Measurements from ENCODE around the gene VDAC2. TPM values are rescaled to one million over a fixed set of nuclear protein-coding genes. Genes with fewer than 3 reads are reported as not detected.

Gene VDAC2
- total and polyA plus RNA-seq, 4 donors = 103 to 183 (median 114) TPM

DNA sequence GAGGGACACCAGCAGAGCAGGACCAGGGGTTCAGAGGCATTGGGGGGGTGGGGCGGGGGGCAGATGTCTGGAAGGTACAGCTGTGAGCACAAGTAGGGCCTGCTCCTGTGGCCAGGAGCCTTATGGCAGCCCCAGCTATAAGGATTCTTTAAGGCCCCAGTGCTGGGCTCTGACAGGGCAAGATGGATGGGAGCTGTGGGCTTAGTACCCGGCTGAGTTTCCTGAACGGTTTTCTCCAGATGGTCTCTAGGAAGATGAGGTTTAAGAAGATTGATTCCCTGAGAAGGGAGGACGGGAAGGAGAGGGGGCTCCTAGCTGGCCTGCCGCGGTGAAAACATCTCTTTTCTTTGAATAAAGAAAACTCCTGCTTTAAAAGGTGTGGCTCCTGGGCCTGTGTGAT is 55.3 kb downstream of the VDAC2 start:
- Histone ChIP-seq H3K4me1 (ENCODE audit: control insufficient read depth in 1 of 2, insufficient read depth in 2 of 2, low read length in 2 of 2) (no peaks in the 10 kb centered on the region), H3K27me3 (ENCODE audit: control insufficient read depth in 1 of 2, insufficient read depth in 2 of 2, low read length in 1 of 2) (no peaks in the 10 kb centered on the region), H3K36me3 (ENCODE audit: control insufficient read depth in 1 of 2, insufficient read depth in 2 of 2, low read length in 1 of 2) (no peaks in the 10 kb centered on the region), H3K27ac (ENCODE audit: low read depth in 1 of 2, low read length in 2 of 2) (no peak overlapping the region), H3K4me3 (ENCODE audit: low read length in 2 of 2) (no peak overlapping the region), H3K9me3 (ENCODE audit: control insufficient read depth, low read length) (peaks cover 2% of the 10 kb centered on the region)
- ATAC-seq (ENCODE audit: low FRiP score) (no peak), DNase-seq (peak in 1 of 2 donors; percentile 28)
- 74 to 82% methylated on average over 6 of the region's 6 CpGs for WGBS, 2 donors
- intact Hi-C loops (cut with DNase I) = no loop called here

DNA sequence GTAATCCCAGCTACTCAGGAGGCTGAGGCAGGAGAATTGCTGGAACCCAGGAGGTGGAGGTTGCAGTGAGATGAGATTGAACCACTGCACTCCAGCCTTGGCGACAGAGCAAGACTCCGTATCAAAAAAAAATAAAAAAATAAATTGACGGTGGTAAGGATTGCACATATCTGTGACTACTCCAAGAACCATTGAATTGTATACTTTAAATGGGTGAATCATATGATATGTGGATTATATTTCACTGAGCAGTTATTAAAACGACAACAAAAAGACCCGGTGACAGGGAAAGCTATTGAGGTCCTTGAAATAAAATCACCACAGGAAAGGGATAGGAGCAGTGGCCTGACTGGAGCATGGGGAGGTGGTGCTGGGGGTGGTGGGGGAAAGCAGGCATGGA is 56.3 kb downstream of the VDAC2 start:
- 83 to 86% methylated on average over 5 of the region's 5 CpGs for WGBS, 2 donors
- DNase-seq (no peak), ATAC-seq (ENCODE audit: low FRiP score) (no peak)
- Histone ChIP-seq H3K4me3 (ENCODE audit: low read length in 2 of 2) (no peak overlapping the region), H3K27ac (ENCODE audit: low read depth in 1 of 2, low read length in 2 of 2) (no peak overlapping the region), H3K9me3 (ENCODE audit: control insufficient read depth, low read length) (no peaks in the 10 kb centered on the region), H3K4me1 (ENCODE audit: control insufficient read depth in 1 of 2, insufficient read depth in 2 of 2, low read length in 2 of 2) (no peaks in the 10 kb centered on the region), H3K36me3 (ENCODE audit: control insufficient read depth in 1 of 2, insufficient read depth in 2 of 2, low read length in 1 of 2) (no peaks in the 10 kb centered on the region), H3K27me3 (ENCODE audit: control insufficient read depth in 1 of 2, insufficient read depth in 2 of 2, low read length in 1 of 2) (no peaks in the 10 kb centered on the region)
- intact Hi-C loops (cut with DNase I) = no loop called here

DNA sequence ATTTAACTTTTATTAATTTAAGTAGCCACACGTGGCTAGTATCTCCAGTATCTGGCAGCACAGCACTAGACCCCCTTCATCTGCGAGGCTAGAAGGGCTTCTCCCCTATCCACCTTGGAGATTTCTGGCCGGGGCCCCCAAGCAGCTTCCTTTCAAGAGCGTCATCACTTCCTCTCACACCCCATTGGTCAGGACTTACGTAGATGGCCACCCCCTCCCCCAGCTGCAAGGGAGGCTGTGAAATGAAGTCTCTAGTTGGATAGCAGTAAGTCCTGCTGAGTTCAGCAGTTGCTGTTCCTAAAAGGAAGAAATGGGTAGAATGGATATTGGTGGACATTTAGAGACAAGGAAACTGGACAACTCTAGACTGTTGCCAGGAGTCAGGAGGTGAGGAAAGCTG is 59.0 kb downstream of the VDAC2 start:
- no peaks in the 10 kb centered on the region for H3K27me3 ChIP-seq (ENCODE audit: control insufficient read depth in 1 of 2, insufficient read depth in 2 of 2, low read length in 1 of 2)
- peak in 1 of 2 donors; percentile 49 for DNase-seq
- no peaks in the 10 kb centered on the region for H3K36me3 ChIP-seq (ENCODE audit: control insufficient read depth in 1 of 2, insufficient read depth in 2 of 2, low read length in 1 of 2)
- intact Hi-C loops (cut with DNase I) = no loop called here
- no peak for ATAC-seq (ENCODE audit: low FRiP score)
- H3K27ac ChIP-seq (ENCODE audit: low read depth in 1 of 2, low read length in 2 of 2) = no peak overlapping the region
- no peaks in the 10 kb centered on the region for H3K9me3 ChIP-seq (ENCODE audit: control insufficient read depth, low read length)
- 97% methylated on average over 5 of the region's 5 CpGs for WGBS, 2 donors
- H3K4me1 ChIP-seq (ENCODE audit: control insufficient read depth in 1 of 2, insufficient read depth in 2 of 2, low read length in 2 of 2) = no peaks in the 10 kb centered on the region
- H3K4me3 ChIP-seq (ENCODE audit: low read length in 2 of 2) = no peak overlapping the region

DNA sequence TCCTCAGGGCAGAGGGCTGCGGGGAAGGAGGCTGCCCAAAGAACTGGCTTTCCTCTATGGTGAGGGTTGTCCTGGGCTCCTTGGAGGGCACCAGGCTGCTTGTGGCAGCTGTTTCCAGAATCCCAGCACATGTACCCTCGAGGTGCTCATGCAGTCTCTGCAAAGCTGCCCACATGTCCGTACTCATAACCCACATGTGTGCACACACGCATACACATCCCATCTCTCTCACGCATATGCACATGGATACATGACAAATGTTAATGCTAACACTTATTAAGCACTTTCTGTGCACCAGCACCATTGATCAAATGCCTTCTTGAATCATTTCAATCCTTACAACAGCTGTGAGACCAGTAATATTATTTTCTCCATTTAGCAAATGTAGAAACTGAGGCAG is 61.5 kb downstream of the VDAC2 start:
- Histone ChIP-seq H3K9me3 (ENCODE audit: control insufficient read depth, low read length) (no peaks in the 10 kb centered on the region), H3K36me3 (ENCODE audit: control insufficient read depth in 1 of 2, insufficient read depth in 2 of 2, low read length in 1 of 2) (no peaks in the 10 kb centered on the region), H3K4me3 (ENCODE audit: low read length in 2 of 2) (no peak overlapping the region), H3K4me1 (ENCODE audit: control insufficient read depth in 1 of 2, insufficient read depth in 2 of 2, low read length in 2 of 2) (no peaks in the 10 kb centered on the region), H3K27ac (ENCODE audit: low read depth in 1 of 2, low read length in 2 of 2) (no peak overlapping the region), H3K27me3 (ENCODE audit: control insufficient read depth in 1 of 2, insufficient read depth in 2 of 2, low read length in 1 of 2) (no peaks in the 10 kb centered on the region)
- ATAC-seq (ENCODE audit: low FRiP score) (no peak), DNase-seq (peak in 1 of 2 donors; percentile 40)
- WGBS, 2 donors = 95 to 96% methylated on average over 5 of the region's 5 CpGs
- intact Hi-C loops (cut with DNase I) = no loop called here

DNA sequence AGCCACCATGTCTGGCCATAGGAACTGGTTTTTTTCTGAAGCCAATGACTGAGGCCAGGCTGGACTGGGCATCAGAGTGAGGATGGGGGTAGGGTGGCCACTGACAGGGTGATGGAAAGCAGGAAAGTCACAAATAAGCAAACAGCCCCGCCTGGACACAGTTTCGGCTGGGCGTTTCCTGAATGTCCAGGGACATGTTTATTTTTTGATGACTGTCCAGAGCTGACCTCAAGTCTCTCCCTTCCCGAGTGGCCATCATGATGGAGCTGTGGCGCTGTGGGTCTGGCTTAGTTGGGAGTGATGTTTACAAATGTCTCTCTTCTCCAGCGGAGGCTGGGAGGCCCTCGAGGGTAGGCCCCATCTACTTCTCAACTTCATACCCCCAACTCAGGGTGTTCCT is 62.3 kb downstream of the VDAC2 start:
- no peak for ATAC-seq (ENCODE audit: low FRiP score)
- Histone ChIP-seq H3K27ac (ENCODE audit: low read depth in 1 of 2, low read length in 2 of 2) (no peak overlapping the region), H3K9me3 (ENCODE audit: control insufficient read depth, low read length) (no peaks in the 10 kb centered on the region), H3K4me1 (ENCODE audit: control insufficient read depth in 1 of 2, insufficient read depth in 2 of 2, low read length in 2 of 2) (no peaks in the 10 kb centered on the region), H3K27me3 (ENCODE audit: control insufficient read depth in 1 of 2, insufficient read depth in 2 of 2, low read length in 1 of 2) (no peaks in the 10 kb centered on the region), H3K4me3 (ENCODE audit: low read length in 2 of 2) (no peak overlapping the region), H3K36me3 (ENCODE audit: control insufficient read depth in 1 of 2, insufficient read depth in 2 of 2, low read length in 1 of 2) (no peaks in the 10 kb centered on the region)
- intact Hi-C loops (cut with DNase I) = no loop called here
- WGBS, 2 donors = 21% methylated on average over 7 of the region's 7 CpGs
- no peak for DNase-seq

DNA sequence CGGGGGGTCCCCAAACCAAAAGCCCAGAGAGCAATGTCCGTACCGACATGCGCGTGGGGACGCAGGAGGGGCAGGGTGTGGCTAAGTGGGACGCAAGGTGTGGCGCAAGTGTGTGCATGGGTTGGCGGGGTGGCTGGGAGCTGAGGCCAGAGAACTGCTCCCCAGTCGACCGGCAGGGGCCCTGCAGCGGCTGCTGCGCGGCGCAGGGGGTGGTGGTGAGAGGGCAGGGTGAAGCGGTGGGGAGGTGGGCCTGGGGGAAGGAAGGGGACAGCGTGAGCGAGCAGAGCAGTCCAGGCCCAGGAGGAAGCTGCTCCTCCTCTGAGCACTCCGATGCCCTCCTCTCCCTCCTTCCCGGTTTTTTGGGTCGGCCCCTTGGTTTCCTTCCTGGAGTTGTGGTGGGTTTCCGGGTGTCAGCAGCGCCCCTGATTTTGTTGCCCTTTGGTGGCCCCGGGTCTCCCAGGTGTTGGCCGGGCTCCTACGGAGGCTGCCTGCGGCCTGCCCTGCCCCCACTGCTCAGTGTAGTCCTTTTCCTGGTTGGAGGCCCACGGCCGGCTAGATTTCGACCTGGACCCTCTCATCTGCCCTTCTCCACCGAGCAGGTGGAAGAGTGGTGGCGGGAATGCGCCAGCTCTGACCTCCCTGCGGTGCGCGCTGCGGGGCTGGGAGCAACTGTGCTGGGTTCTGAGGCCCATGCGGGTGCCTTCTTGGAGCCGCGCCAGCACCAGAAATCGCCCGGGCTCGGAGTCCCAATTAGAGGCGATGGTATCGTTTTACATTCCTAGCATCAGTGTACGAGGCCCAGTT is 65.7 kb downstream of the VDAC2 start:
- Histone ChIP-seq H3K4me1 (ENCODE audit: control insufficient read depth in 1 of 2, insufficient read depth in 2 of 2, low read length in 2 of 2) (no peaks in the 10 kb centered on the region), H3K27ac (ENCODE audit: low read depth in 1 of 2, low read length in 2 of 2) (no peak overlapping the region), H3K9me3 (ENCODE audit: control insufficient read depth, low read length) (no peaks in the 10 kb centered on the region), H3K27me3 (ENCODE audit: control insufficient read depth in 1 of 2, insufficient read depth in 2 of 2, low read length in 1 of 2) (no peaks in the 10 kb centered on the region), H3K4me3 (ENCODE audit: low read length in 2 of 2) (no peak overlapping the region), H3K36me3 (ENCODE audit: control insufficient read depth in 1 of 2, insufficient read depth in 2 of 2, low read length in 1 of 2) (no peaks in the 10 kb centered on the region)
- DNase-seq = no peak
- peak; percentile 44 for ATAC-seq (ENCODE audit: low FRiP score)
- 67 to 70% methylated on average over 44 to 46 of the region's 46 CpGs for WGBS, 2 donors
- intact Hi-C loops (cut with DNase I) = no loop called here

DNA sequence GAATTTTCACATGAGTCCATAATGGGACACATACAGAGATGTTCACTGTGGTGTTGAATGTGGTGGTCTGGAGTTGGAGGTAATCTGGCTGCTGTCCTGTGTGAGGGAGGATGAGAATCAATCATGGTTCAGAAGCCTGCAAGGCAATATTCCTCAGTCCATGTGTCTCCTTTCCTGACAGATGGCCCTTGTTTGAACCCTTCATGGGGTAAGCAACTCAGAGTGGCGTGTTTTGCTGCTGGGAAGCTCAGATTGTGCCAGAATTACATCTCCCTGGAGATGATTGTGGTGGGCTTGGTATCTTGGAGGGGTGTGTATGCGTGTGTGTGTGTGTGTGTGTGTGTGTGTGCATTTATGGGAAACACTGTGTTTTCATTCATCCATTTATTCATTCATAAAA is 69.6 kb downstream of the VDAC2 start:
- intact Hi-C loops (cut with DNase I) = no loop called here
- ATAC-seq (ENCODE audit: low FRiP score) = no peak
- Histone ChIP-seq H3K27ac (ENCODE audit: low read depth in 1 of 2, low read length in 2 of 2) (no peak overlapping the region), H3K9me3 (ENCODE audit: control insufficient read depth, low read length) (no peaks in the 10 kb centered on the region), H3K36me3 (ENCODE audit: control insufficient read depth in 1 of 2, insufficient read depth in 2 of 2, low read length in 1 of 2) (no peaks in the 10 kb centered on the region), H3K4me1 (ENCODE audit: control insufficient read depth in 1 of 2, insufficient read depth in 2 of 2, low read length in 2 of 2) (no peaks in the 10 kb centered on the region), H3K27me3 (ENCODE audit: control insufficient read depth in 1 of 2, insufficient read depth in 2 of 2, low read length in 1 of 2) (no peaks in the 10 kb centered on the region), H3K4me3 (ENCODE audit: low read length in 2 of 2) (no peak overlapping the region)
- no peak for DNase-seq
- WGBS, 2 donors = 88 to 94% methylated on average over 2 of the region's 2 CpGs

Other genes starting within 250 kb of the VDAC2 start
- 10 to 100 TPM; 33.6 to 37.5 TPM for gene SAMD8, start 99.1 kb upstream of the VDAC2 start, total RNA-seq
- 10 to 100 TPM in 1 of 2 donors, 1 to 10 TPM in 1; 6.8 to 10.0 TPM for gene SAMD8, start 99.1 kb upstream of the VDAC2 start, polyA plus RNA-seq
- gene COMTD1, start 25.2 kb downstream of the VDAC2 start, total RNA-seq = 10 to 100 TPM; 12.9 to 14.3 TPM
- 10 to 100 TPM; 31.1 to 60.8 TPM for gene COMTD1, start 25.2 kb downstream of the VDAC2 start, polyA plus RNA-seq
- gene ZNF503, start 191.0 kb downstream of the VDAC2 start, total RNA-seq = 10 to 100 TPM; 15.7 to 32.1 TPM
- gene ZNF503, start 191.0 kb downstream of the VDAC2 start, polyA plus RNA-seq = 10 to 100 TPM in 1 of 2 donors, 1 to 10 TPM in 1; 7.0 to 22.1 TPM
- 10 to 100 TPM; 17.9 to 25.7 TPM for gene LRMDA, start 220.8 kb downstream of the VDAC2 start, total RNA-seq
- 10 to 100 TPM in 1 of 2 donors, 1 to 10 TPM in 1; 7.4 to 11.5 TPM for gene LRMDA, start 220.8 kb downstream of the VDAC2 start, polyA plus RNA-seq

All from aorta (tissue), 5 donors.